Gastrocnemius medialis (tissue), 4 donors: Measurements from ENCODE around the gene ABCA6.

Experiments used
- CTCF ChIP-seq, 5 experiments: fragments of 450-650 bp in 3 of 5; fragments of 200-600 bp in 2 of 5; sonication (generic) in 2 of 5; IDR thresholded peaks in 4 of 5; conservative IDR thresholded peaks in 1 of 5; 1 replicate in 4 of 5; 2 replicates in 1 of 5; pipeline ENCODE4 v1.5.1; 2016 to 2019; ENCODE audit warnings: antibody characterized with exemption in 5 of 5, mild to moderate bottlenecking in 3 of 5, moderate library complexity in 3 of 5
- POLR2A ChIP-seq, 2 donors: fragments of 450-650 bp; IDR thresholded peaks; one replicate each; pipeline ENCODE4 v1.6.1; 2017; ENCODE audit warnings: antibody characterized with exemption in 2 of 2, mild to moderate bottlenecking in 2 of 2, moderate library complexity in 2 of 2

GRCh38 chr17:69143151-69143550, 1.5 kb upstream of the ABCA6 start:
- TF ChIP-seq CTCF (IDR thresholded peaks at IDR 0.05 in 4 of 5, conservative IDR thresholded peaks at IDR 0.05 in 1 of 5) (no peak), POLR2A (IDR thresholded peaks at IDR 0.05) (no peak)
